Measurements from ENCODE around the gene EML6.
"Not testable (repeated sequence)": the region's sequence is repeated elsewhere in the genome, so short reads cannot be mapped to it uniquely, and the experiment has no call there.

EML6 gene

GRCh38 chr2:54967269-54967668 lies 243.8 kb downstream of the EML6 start:
- DNase-seq (no peak), ATAC-seq (no peak)

DNA sequence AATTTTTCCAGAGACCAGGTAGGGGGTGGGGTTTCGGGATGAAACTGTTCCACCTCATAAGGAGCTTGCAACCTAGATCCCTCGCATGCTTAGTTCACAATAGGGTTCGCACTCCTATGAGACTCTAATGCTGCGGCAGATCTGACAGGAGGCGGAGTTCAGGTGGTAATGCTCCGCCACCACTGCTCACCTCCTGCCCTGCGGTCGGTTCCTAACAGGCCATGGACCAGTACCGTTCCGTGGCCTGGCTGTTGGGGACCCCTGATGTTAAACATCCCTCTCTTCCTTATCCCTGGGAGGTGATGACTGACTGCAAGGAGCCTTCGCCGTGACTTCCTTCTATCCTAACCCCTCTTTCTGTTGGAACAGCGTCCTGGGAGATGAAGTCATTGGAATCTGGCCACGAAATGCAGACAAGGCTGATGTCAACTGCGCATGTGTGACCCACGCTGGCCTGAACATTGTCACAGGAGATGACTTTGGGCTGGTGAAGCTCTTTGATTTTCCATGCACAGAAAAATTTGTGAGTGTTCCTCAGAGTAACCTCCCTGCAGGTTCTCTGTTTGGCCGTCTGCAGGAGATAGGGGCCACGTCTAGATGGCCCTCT lies 244.4 kb downstream of the EML6 start:
- no peak for ATAC-seq
- no peak for DNase-seq

DNA sequence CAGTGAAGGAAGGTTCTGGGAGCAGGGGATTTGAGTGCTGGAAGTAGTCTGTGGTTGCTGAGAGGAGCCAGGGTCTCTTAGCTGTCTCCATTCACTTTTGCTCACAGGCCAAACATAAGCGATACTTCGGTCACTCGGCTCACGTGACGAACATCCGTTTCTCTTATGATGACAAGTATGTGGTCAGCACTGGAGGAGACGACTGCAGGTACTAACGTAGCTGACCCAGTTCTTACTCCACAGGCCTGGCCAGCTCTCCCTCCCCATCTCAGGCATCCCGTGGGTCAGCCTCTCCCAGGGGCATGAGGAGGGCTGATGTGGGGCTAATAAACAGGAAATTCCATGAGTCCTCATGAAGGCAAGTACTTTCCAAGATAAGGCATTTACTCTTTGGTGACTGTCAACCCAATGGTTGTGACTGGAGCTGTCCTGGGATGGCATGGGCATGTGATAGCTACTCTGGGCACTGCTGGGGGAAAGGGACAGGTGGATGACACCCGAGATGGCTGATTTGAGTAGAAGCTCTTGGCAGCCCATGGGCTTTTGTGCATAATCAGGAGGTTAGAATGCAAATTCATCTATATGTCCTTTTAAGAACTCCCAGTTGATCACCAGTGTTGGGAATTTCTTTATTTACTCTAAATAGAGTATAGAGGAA lies 245.2 kb downstream of the EML6 start:
- DNase-seq (no peak), ATAC-seq (peak; percentile 15)

GRCh38 chr2:54969295-54969939 lies 246.0 kb downstream of the EML6 start:
- no peak for ATAC-seq
- DNase-seq, result no peak

DNA sequence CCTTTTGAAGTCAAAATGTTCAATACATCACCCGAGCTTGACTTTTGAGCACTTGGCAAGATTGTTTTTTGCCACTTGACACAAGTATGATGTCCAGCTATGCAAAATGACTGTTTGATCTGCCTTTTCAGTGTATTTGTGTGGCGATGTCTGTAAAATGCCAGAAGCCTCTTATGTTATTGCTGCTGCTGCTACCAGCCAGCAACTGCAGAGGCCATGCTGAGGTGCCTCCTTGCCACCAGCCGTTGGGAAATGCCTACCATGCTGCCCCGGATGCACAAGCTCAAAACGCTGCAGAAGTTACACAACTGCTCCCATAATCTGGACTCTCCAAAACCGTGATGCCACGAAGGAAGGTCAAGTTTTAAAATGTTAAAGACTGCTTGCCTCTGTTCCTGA lies 246.5 kb downstream of the EML6 start:
- ATAC-seq (no peak), DNase-seq (no peak)

DNA sequence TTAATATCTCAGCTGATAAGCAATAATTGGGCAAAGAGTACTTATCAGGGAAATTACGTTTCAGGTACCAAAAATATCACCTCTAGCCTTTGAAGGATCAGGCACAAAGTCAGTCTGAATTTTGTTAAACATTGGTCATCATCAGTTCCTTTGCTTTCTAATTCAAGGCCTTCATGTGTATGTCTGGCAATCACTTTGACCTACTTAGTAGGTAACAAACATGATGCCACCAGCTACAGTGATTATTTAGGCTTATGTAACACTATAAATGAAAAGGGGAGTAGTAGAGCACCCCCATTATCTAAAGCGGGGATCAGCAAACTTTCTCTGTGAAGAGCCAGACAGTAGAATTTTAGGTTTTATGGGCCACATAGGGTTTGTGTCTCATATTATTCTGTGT lies 251.7 kb downstream of the EML6 start:
- DNase-seq (no peak), ATAC-seq (no peak)

DNA sequence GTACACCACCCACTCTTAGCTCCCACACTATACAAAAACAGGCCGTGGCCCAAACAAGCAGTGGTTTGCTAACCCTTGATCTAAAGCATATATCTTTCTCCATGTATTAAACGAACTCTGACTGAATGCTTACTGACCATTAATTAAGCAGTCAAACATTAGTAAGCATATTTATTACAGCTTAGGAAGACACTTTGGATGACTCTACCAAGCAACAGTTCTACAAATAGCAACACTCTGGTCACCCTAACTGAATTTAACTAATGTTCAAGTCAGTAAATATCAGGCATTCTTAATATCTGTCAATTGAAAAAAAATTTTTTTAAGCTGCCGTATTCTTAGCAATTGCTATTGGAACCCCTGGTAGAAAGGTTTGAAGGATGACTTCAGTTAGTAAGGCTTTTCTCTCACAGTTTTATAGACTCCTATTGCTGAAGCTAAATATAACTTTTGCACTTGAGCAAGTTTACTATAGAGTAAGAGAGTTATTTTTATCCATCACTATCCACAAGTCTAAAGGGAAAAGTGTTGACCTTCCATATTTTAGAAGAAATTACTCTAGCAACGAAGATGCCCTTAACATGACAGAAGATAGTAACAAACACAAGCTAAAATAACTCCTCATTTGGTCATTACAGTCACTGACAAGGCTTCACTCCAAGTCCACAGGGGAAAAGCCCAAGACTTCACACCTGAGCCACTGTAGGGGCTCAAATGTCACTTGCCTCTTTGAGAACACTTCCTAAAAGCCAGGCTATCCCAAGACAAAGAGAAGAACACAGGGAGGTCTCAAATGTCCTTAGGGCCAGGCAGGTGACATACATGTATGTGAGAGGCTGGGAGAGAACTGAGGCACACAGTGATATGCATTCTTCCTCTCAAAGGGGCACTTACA lies 252.4 kb downstream of the EML6 start:
- ATAC-seq, result no peak
- no peak for DNase-seq

GRCh38 chr2:54977149-54977548 lies 253.7 kb downstream of the EML6 start:
- no peak for DNase-seq
- no peak for ATAC-seq

DNA sequence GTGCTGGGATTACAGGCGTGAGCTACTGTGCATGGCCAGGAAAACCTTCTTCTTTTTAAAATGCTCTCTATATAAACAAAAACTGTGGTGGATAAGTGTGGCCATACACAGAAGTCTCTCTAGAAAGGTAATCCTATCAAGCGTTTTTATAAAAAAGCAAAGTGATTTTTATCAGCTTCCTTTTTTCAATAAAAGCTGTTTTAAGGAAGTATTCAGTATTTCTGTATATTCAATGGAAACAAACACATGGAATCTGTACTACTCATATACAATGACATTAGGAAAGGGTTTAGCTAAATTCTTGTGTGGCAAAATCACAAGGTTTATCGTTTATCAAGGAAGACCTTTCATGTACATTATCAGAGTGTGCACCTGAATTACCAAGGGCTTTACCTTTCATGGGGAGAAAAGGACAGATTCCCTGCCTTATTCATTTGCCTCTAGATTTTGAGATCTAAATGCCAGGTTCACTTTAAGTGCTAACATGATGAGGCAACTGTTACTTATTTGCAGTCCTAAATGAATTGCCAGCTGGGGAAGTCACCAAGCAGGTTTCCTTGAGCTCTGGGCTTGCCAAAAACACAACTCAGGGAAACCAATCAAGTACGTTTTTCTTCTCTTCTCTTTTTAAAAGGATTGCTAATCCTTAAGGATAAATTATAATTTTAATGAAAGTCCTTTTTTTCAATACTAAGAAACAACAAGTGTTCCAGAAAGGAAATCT lies 256.0 kb downstream of the EML6 start:
- DNase-seq (no peak), ATAC-seq (no peak)

DNA sequence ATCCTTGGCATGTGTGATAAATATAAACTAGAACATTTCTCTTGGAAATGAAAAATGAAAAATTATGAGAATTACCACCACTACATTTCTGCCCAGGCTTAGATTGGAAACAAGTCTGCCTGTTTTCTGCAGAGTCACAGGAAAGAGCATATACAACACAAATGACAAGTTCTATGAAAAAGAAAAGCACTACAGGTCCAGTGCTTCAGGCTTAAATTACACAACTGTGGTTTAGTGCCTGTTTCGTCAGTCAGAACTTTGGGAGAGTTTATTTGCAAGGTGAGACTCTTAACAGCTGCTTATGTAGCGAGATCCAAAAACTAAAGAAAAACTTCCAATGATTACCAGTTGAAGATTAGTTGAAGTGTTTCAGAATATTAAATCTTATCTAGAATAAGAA lies 257.9 kb downstream of the EML6 start:
- no peak for DNase-seq
- no peak for ATAC-seq

- ATAC-seq (no peak), DNase-seq (no peak)
Measured at GRCh38 chr2:54983345-54984220, 260.1 kb downstream of the EML6 start.

GRCh38 chr2:54984476-54984875 lies 261.0 kb downstream of the EML6 start:
- ATAC-seq (no peak), DNase-seq (no peak)

DNA sequence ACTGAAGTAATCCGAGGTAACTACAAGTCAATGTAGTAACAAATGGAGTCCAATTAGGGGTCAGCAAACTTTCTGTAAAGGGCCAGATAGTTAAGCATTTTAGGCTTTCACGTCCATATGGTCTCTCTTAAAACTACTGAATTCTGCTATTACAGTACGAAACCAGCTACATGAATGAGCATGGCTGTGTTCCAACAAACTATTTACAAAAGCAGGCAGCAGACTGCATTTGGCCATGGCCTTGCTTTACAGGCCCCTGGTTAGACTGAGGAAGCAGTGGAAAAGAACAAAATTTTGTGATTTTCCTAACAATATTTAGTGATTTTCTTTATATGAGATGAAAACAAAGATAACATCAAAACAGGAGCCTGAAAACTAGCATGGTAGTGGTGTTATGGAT lies 262.8 kb downstream of the EML6 start:
- DNase-seq (no peak), ATAC-seq (no peak)

DNA sequence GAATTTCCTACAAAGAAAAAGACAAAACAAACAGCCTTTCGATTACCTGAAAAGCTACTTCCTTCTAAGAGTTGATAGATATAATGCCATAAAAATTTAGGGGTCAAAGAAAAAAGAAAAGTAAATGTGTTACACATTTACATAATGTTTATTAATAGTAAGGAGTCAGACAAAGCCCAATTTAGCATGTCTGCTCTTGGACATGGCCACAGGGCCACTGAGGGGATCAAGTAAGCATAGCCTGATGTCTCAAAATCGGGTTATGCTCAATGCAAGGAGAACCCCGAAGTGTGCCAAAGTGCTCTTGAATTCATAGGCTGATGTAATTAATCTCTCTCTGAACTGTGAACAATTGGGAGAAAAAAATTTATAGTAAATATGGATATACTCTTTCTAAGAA lies 265.1 kb downstream of the EML6 start:
- ATAC-seq, result no peak
- DNase-seq, result no peak

GRCh38 chr2:54990694-54991093 lies 267.2 kb downstream of the EML6 start:
- DNase-seq, ATAC-seq: not testable (repeated sequence)

- no peak for DNase-seq
- peak; percentile 36 for ATAC-seq
Measured at GRCh38 chr2:54995553-54995952, 272.1 kb downstream of the EML6 start.

DNA sequence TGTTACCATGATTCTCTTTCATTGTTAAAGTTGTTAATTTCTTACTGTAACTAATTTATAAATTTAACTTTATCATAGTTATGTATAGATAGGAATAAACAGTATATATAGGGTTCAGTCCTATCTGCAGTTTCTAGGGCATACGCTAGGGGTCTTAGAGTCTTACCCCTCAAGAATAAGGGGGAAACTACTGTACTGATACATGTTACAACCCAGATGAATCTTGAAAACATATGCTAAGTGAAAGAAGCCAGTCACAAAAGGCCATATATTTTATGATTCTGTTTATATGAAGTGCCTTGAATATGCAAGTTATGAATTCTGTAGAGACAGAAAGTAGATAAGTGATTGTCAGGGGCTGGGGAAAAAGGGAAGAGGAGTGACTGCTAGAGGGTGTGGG lies 274.4 kb downstream of the EML6 start:
- DNase-seq, result no peak
- no peak for ATAC-seq

DNA sequence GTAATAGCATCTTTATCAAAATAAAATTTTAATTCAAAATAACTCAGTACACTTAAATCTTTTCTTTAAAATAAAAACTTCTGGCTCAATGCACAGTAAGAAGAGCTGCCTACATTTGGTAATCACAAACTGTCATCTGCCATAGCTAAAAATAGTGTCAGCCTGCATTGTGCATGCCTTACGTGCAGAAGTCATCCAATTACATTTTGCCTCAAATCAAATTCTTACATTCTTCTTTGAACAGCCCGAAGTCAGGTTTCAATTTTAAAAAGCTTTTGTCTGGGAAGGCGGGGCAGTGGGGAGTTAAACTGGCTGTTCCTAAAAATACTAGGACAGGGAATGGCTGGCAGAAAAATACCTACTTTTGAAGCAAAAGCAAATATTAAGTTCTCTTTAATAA lies 275.7 kb downstream of the EML6 start:
- ATAC-seq (no peak), DNase-seq (no peak)

- no peak for ATAC-seq
Measured at GRCh38 chr2:55000341-55000740, 276.9 kb downstream of the EML6 start.

DNA sequence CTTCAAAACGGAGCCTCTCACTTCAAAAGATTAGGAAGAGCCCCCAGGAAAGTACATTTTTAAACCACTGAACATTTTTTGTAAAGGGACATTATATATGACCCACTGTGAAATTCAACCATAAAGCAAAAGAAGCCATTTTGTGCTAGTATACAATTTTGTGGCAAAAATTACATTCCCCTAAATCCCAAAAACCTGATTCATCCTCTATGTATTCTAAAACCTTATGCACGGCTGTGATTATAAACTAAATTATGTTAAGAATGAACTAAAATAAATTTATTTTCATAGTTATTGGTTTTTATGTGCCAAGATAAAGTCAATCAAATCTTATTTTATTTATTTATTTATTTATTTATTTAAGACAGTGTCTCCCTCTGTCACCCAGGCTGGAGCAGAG lies 278.3 kb downstream of the EML6 start:
- DNase-seq, result no peak
- ATAC-seq, result no peak

More at GRCh38 chr2:55000341-55000740, 276.9 kb downstream of the EML6 start:
- no peak for DNase-seq

Measured in stimulated activated naive CD8-positive, alpha-beta T cell treated with anti-CD3 and anti-CD28 coated beads, Interleukin-15, Interleukin-2, amounts not matched to agents 100 U/mL and 50 U/mL, for 24 hours (primary cell).